IgD-negative memory B cell (primary cell): ENCODE measurements around the gene RAB4B. TPM values are rescaled to one million over a fixed set of nuclear protein-coding genes. Genes with fewer than 3 reads are reported as not detected.
"Not testable (repeated sequence)": the region's sequence is repeated elsewhere in the genome, so short reads cannot be mapped to it uniquely, and the experiment has no call there.

Source experiments
- H3K27ac Mint-ChIP-seq, 3 donors: one replicate each; pipeline ENCODE4 v1.8.0; 2020 to 2022; ENCODE audit warnings: mild to moderate bottlenecking in 3 of 3, mixed read lengths in 3 of 3, moderate library complexity in 1 of 3
- H3K27me3 Mint-ChIP-seq: one replicate; pipeline ENCODE4 v1.8.0; 2021; ENCODE audit warnings: mixed read lengths
- H3K36me3 Mint-ChIP-seq: one replicate; pipeline ENCODE4 v1.8.0; 2020; ENCODE audit warnings: mild to moderate bottlenecking, mixed read lengths
- H3K4me1 Mint-ChIP-seq, 3 donors: one replicate each; pipeline ENCODE4 v1.8.0; 2020 to 2022; ENCODE audit warnings: mixed read lengths in 3 of 3, mild to moderate bottlenecking in 1 of 3
- H3K4me3 Mint-ChIP-seq, 4 donors: one replicate each; pipeline ENCODE4 v1.8.0; 2020 to 2022; ENCODE audit warnings: mild to moderate bottlenecking in 4 of 4, mixed read lengths in 4 of 4, moderate library complexity in 3 of 4
- H3K9me3 Mint-ChIP-seq, 3 donors: one replicate each; pipeline ENCODE4 v1.8.0; 2020 to 2021; ENCODE audit warnings: mixed read lengths in 3 of 3, mild to moderate bottlenecking in 1 of 3
- polyA plus RNA-seq: library from polyadenylated mRNA; unstranded; fragments of 300-500 nt; fragmentation: Illumina TruSeq; gene quantifications from one replicate; pipeline ENCODE4 v1.2.3, GENCODE V29; 2021

Gene RAB4B
- polyA plus RNA-seq, 1 donor from 2014 or later = 141 TPM

DNA sequence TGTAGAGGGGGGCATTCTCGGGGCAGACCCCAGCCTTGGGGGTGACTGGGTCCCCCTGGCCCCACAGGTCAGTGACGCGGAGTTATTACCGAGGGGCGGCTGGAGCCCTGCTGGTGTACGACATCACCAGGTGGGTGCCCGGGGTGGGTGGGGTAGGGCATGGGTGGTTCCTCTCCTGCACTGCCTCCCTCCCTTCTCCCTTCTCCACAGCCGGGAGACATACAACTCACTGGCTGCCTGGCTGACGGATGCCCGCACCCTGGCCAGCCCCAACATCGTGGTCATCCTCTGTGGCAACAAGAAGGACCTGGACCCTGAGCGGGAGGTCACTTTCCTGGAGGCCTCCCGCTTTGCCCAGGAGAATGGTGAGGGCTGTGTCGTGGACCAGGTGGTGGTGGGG lies 5.7 kb downstream of the RAB4B start:
- H3K27ac Mint-ChIP-seq = no peak overlapping the region
- H3K4me1 Mint-ChIP-seq = peaks cover 9 to 23% (median 16%) of the 10 kb centered on the region in 3 donors

DNA sequence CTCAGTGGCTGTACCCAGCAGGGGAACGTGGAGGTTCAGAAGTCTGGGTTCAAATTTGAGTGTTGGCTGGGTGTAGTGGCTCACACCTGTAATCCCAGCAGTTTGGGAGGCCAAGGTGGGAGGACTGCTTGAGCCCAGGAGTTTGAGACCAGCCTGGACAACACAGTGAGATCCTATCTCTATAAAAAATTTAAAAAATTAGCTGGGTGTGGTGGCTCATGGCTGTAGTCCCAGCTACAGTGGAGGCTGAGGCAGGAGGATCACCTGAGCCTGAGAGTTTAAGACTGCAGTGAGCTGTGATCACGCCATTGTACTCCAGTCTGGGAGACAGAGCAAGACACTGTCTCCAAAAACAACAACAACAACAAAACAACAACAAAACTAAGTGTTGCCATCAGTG lies 6.1 kb downstream of the RAB4B start:
- not testable (repeated sequence) for H3K27me3 Mint-ChIP-seq, H3K9me3 Mint-ChIP-seq, H3K27ac Mint-ChIP-seq, H3K4me3 Mint-ChIP-seq, H3K36me3 Mint-ChIP-seq
- peaks cover 7 to 20% (median 14%) of the 10 kb centered on the region in 3 donors for H3K4me1 Mint-ChIP-seq

More for the DNA sequence above, 5.7 kb downstream of the RAB4B start:
- no peaks in the 10 kb centered on the region for H3K27me3 Mint-ChIP-seq
- no peaks in the 10 kb centered on the region for H3K9me3 Mint-ChIP-seq
- peaks cover 8% of the 10 kb centered on the region for H3K36me3 Mint-ChIP-seq
- H3K4me3 Mint-ChIP-seq = peak overlapping the region in 1 of 4 donors; percentile 33

DNA sequence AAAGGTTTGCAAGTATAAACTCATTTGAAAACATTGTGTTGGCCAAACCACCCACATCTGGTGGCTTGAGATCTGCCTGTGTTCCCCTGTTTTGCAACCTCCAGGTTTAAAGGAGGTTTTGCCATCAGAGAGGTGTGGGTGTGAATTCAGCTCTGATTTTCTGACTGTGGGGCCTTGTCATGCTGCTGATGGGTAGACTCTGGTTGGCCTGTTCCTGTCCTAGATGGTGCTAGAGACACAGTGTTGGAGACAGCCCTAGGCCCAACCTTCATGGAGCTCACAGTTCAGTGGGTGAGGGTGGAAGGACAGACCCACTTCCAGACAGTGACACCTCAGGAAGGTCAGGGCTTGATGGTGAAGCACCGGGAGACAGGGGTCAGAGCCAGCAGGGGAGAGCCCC lies 7.5 kb downstream of the RAB4B start:
- peaks cover 3 to 12% (median 11%) of the 10 kb centered on the region in 3 donors for H3K4me1 Mint-ChIP-seq
- peaks cover 6% of the 10 kb centered on the region for H3K36me3 Mint-ChIP-seq
- peak overlapping the region in 1 of 4 donors; percentile 54 for H3K4me3 Mint-ChIP-seq
- H3K27ac Mint-ChIP-seq = peak overlapping the region in 1 of 3 donors; percentile 18
- H3K9me3 Mint-ChIP-seq = no peaks in the 10 kb centered on the region
- H3K27me3 Mint-ChIP-seq = no peaks in the 10 kb centered on the region

DNA sequence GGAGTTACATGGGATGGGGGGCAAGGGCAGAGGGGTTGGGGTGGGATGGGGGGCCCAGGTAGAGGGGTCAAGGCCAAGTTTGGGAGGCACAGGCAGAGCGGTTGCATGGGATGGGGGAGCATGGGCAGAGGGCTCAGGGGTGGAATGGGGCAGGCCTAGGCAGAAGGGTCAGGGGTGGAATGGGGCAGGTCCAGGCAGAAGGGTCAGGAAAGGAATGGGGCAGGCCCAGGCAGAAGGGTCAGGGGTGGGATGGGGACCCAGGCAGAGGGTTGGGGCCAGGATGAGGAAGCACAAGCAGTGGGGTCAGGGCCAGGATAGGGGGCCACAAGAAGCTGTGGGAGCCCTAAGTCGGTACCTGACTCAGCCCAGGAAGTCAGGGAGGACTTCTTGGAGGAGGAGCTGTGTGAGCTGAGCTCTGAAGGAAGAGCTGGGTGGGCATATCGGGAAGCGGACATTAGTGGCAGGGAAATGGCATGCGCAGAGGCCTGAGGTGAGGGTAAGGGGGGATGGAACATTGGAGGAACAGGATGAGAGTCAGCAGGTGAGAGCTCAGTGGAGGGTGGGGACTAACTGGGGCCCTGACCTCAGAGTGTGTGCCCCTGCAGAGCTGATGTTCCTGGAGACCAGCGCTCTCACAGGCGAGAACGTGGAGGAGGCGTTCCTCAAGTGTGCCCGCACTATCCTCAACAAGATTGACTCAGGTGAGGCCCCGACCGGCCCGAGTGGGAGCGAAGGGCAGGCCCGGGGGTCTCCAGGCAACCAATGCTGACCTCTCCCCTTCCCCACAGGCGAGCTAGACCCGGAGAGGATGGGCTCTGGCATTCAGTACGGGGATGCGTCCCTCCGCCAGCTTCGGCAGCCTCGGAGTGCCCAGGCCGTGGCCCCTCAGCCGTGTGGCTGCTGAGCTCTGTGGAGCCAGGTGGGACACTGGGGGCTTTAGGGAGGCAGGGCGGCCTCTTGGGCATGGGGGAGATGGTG lies 8.3 kb downstream of the RAB4B start:
- H3K4me3 Mint-ChIP-seq = peak overlapping the region in 1 of 4 donors; percentile 54
- no peaks in the 10 kb centered on the region for H3K9me3 Mint-ChIP-seq
- peaks cover 5% of the 10 kb centered on the region for H3K36me3 Mint-ChIP-seq
- H3K27me3 Mint-ChIP-seq = no peaks in the 10 kb centered on the region
- peaks cover 0 to 9% (median 8%) of the 10 kb centered on the region in 3 donors for H3K4me1 Mint-ChIP-seq
- H3K27ac Mint-ChIP-seq = peak overlapping the region in 1 of 3 donors; percentile 59

DNA sequence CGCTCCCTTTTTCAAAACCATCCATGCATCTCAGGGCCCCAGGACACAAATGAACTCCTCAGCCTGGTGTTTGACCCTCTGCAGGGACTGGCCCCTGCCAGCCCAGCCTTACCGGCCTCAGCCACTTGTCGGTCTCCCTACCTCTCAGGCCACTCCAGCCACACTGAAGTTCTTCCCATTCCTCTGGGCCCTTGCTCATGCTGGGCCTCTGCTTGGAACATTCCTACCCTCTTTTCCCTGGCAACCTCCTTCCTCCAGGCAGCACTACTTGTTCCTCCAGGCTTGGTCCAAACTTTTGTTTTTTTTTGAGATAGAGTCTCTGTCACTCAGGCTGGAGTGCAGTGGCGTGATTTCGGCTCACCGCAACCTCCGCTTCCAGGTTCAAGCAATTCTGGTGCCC lies 13.3 kb downstream of the RAB4B start:
- Mint-ChIP-seq H3K27ac (peak overlapping the region in 2 of 3 donors; percentile 54 to 70), H3K4me3 (peak overlapping the region in 1 of 4 donors; percentile 17), H3K9me3 (no peaks in the 10 kb centered on the region), H3K4me1 (peaks cover 6 to 13% (median 11%) of the 10 kb centered on the region in 3 donors), H3K36me3 (peaks cover 3% of the 10 kb centered on the region), H3K27me3 (no peaks in the 10 kb centered on the region)

DNA sequence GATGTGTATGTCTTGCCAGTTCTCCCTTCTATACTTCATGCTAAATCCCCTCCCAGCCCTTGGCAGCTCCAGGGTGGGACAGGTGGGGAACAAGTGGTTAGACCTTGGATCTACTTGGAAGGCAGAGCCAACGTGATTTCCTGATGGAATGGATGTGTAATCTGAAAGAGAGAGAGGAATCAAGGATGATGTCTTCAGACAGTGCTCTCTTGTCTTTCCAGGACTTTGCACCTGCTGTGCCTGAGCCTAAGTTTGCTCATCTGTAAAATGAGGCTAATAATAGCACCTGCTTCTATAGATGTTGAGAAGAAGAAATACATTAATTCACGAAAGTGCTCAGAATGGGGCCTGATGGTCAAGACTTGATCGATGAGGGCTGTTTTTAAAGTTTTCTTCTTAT lies 13.9 kb downstream of the RAB4B start:
- peaks cover 3% of the 10 kb centered on the region for H3K36me3 Mint-ChIP-seq
- no peaks in the 10 kb centered on the region for H3K27me3 Mint-ChIP-seq

DNA sequence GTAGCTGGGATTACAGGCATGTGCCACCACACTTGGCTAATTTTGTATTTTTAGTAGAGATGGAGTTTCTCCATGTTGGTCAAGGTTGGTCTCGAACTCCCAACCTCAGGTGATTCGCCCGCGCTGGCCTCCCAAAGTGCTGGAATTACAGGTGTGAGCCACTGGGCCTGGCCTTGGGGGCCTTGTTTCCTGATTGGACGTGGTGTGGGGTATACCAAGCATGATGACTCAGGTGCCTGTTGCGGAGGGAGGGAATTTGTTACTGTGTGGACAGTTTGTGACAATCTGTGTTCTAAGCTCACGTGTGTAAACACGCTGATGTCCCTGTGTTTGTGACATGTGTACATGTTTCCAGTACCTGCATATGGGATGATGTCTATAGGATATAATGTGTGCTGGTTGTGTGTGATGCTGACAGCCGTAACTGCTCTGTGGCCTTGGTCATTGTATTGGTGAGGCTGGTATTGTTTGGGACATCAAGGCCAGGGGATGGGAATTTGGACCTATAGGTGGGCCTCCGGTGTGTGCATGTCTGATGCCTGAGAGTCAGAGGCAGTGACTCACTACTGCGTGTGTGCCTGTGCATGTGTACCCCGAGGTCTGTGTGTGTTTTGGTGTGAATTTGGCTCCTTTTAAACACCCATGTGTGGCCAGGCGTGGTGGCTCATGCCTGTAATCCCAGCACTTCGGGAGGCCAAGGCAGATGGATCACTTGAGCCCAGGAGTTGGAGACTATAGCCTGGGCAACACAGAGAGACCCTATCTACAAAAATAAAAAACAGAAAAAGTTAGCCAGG lies 19.3 kb downstream of the RAB4B start:
- peak overlapping the region; percentile 89 to 99 (median 96) for H3K4me3 Mint-ChIP-seq
- H3K4me1 Mint-ChIP-seq = peaks cover 10 to 32% (median 20%) of the 10 kb centered on the region in 3 donors
- peak overlapping the region; percentile 97 to 100 (median 99) for H3K27ac Mint-ChIP-seq
- peaks cover 10% of the 10 kb centered on the region for H3K36me3 Mint-ChIP-seq
- H3K27me3 Mint-ChIP-seq = no peaks in the 10 kb centered on the region
- H3K9me3 Mint-ChIP-seq = no peaks in the 10 kb centered on the region

More for the DNA sequence above, 13.9 kb downstream of the RAB4B start:
- Mint-ChIP-seq H3K4me3 (peak overlapping the region in 2 of 4 donors; percentile 4 to 5), H3K9me3 (no peaks in the 10 kb centered on the region), H3K27ac (peak overlapping the region in 2 of 3 donors; percentile 14 to 36), H3K4me1 (peaks cover 6 to 14% (median 13%) of the 10 kb centered on the region in 3 donors)

DNA sequence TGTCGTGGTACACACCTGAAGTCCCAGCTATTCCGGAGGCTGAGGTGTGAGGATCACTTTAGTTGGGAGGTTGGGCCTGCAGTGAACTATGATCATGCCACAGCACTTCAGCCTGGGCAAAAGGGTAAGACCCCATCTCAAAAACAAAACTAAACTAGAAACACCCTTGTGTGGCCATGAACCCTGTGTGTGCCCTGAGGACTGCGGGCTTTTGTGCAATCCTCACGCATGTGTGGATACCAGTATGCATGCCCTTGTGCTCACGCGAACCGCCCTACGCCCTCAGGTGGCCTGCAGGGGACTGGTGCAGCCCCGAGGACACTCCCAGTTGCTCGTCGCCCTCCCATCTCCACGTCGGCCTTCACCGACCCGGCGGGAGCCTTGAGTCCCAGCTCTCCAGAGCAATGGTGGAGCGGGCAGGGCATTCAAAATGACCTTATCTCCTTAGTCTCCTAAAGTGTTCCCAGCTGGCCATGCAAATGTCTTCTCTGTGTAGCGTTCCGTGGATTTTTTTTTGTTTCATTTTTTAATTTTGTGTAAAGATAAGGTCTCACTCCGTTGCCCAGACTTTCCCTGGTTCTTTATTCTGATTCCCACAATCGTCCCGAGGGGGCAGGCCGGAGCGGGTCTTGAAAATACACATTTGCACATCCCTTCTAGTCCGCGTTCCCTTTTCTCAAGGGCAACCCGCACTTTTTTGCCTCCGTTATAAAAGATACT lies 20.1 kb downstream of the RAB4B start:
- no peaks in the 10 kb centered on the region for H3K27me3 Mint-ChIP-seq
- peaks cover 15 to 39% (median 26%) of the 10 kb centered on the region in 3 donors for H3K4me1 Mint-ChIP-seq
- H3K27ac Mint-ChIP-seq = peak overlapping the region; percentile 97 to 100 (median 99)

DNA sequence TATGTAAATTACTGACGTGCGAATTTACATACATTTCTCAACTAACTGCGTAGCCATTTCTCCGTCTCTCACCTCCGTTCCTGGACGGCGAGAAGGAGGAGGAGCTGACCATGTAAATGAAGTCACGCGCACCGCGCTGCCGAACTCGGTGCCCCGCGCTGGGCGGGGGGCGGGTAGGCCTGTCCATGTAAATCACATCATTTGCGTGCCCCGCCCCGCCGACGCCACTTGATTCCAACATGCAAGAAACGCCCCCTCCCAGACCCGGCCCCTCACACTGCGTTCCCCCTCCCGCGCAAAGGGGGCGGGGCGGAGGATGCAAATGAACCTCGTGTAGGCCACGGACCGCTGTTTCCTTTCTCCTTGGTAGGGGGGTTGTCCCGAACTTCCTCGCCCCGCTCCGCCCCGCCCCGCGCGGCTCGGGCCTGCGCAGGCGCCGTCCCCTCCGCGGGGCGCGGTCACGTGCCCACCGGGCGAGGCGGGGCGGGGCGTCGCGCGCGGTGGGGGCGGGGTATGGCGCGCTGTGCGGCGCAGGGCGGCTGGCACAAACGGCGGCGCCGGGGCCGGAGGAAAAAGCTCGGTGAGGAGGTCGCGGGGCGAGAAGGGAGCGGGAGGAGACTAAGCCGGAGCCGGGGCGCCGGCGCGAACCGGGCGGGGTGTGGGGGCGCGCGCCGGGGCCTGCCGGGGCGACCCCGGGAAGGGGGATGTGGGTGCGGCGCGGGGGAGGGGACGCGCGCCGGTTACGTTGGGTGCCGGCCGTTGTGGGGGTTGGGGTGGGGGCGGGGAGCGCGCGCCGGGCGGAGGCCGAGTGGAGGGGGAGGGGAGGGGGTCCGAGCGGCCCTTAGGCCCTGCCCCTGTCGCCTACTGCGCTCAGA lies 20.9 kb downstream of the RAB4B start, which contains the start of gene EGLN2:
Gene EGLN2, plus strand, starts transcription at position 509 of the 875 bp plus-strand sequence. CDS start 1,382 bp downstream, outside the sequence.
- peaks cover 8% of the 10 kb centered on the region for H3K36me3 Mint-ChIP-seq
- H3K27ac Mint-ChIP-seq = peak within 1 kb of the TSS; percentile 97 to 100 (median 99)
- H3K4me3 Mint-ChIP-seq = peak within 1 kb of the TSS; percentile 93 to 100 (median 98)
- no peaks in the 10 kb centered on the region for H3K27me3 Mint-ChIP-seq
- H3K9me3 Mint-ChIP-seq = no peaks in the 10 kb centered on the region
- H3K4me1 Mint-ChIP-seq = peaks cover 19 to 47% (median 33%) of the 10 kb centered on the region in 3 donors

More for the DNA sequence above, 20.1 kb downstream of the RAB4B start:
- Mint-ChIP-seq H3K9me3 (no peaks in the 10 kb centered on the region), H3K4me3 (peak overlapping the region; percentile 93 to 100 (median 98)), H3K36me3 (peaks cover 9% of the 10 kb centered on the region)

DNA sequence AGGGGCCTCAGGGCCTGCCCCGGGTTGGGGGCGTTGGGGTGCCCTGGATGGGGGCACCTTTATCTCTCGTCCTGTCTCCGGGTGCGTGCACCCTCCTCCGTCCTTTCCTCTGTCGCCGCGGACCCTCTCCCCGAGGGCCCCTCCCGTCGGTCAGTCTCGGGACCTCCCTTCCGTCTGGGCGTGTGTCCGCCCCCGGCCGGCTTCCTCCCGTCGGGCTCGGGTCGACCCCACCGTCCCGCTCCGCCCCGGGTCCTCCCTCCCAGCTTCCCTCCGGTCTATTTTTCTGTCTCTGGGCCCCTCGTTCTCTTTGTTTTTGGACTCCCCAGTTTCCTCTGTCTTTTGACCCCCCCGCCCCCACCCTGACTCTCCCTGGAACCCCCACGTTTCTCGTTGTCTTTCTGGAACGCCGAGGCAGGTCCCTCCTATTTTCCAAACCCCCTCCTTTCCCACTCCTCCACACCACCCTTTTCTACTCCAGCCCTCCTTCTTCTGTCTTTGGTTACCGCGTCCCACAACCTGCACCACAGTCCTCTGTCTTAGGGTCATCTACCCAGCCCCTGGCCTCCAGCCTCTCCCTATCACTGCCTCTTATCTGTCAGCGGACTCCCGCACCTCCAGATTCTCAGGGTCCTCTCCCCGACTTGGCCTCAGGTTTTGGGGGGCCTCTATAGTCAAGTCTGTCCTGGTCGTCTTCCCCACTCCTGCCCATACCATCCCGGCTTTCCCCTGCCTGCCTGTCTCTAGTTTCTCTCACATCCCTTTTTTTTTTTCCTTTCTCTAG lies 21.7 kb downstream of the RAB4B start:
- H3K36me3 Mint-ChIP-seq = peaks cover 11% of the 10 kb centered on the region
- peaks cover 24 to 55% (median 41%) of the 10 kb centered on the region in 3 donors for H3K4me1 Mint-ChIP-seq
- H3K9me3 Mint-ChIP-seq = no peaks in the 10 kb centered on the region
- no peaks in the 10 kb centered on the region for H3K27me3 Mint-ChIP-seq
- H3K4me3 Mint-ChIP-seq = peak overlapping the region; percentile 88 to 97 (median 94)
- peak overlapping the region; percentile 83 to 95 (median 86) for H3K27ac Mint-ChIP-seq

DNA sequence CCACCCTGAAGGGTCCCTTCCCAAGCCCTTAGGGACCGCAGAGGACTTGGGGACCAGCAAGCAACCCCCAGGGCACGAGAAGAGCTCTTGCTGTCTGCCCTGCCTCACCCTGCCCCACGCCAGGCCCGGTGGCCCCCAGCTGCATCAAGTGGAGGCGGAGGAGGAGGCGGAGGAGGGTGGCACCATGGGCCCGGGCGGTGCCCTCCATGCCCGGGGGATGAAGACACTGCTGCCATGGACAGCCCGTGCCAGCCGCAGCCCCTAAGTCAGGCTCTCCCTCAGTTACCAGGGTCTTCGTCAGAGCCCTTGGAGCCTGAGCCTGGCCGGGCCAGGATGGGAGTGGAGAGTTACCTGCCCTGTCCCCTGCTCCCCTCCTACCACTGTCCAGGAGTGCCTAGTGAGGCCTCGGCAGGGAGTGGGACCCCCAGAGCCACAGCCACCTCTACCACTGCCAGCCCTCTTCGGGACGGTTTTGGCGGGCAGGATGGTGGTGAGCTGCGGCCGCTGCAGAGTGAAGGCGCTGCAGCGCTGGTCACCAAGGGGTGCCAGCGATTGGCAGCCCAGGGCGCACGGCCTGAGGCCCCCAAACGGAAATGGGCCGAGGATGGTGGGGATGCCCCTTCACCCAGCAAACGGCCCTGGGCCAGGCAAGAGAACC lies 22.4 kb downstream of the RAB4B start:
- Mint-ChIP-seq H3K4me1 (peaks cover 28 to 61% (median 44%) of the 10 kb centered on the region in 3 donors), H3K9me3 (no peaks in the 10 kb centered on the region), H3K36me3 (peaks cover 11% of the 10 kb centered on the region), H3K27me3 (no peaks in the 10 kb centered on the region), H3K27ac (peak overlapping the region; percentile 83 to 95 (median 86)), H3K4me3 (peak overlapping the region; percentile 88 to 97 (median 94))

DNA sequence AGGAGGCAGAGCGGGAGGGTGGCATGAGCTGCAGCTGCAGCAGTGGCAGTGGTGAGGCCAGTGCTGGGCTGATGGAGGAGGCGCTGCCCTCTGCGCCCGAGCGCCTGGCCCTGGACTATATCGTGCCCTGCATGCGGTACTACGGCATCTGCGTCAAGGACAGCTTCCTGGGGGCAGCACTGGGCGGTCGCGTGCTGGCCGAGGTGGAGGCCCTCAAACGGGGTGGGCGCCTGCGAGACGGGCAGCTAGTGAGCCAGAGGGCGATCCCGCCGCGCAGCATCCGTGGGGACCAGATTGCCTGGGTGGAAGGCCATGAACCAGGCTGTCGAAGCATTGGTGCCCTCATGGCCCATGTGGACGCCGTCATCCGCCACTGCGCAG lies 22.9 kb downstream of the RAB4B start:
- no peaks in the 10 kb centered on the region for H3K9me3 Mint-ChIP-seq
- H3K36me3 Mint-ChIP-seq = peaks cover 11% of the 10 kb centered on the region
- no peaks in the 10 kb centered on the region for H3K27me3 Mint-ChIP-seq
- H3K27ac Mint-ChIP-seq = peak overlapping the region in 2 of 3 donors; percentile 90 to 95
- H3K4me1 Mint-ChIP-seq = peaks cover 28 to 64% (median 49%) of the 10 kb centered on the region in 3 donors
- peak overlapping the region; percentile 76 to 94 (median 83) for H3K4me3 Mint-ChIP-seq
